SK-N-SH treated with all-trans-retinoic acid at 6 μM for 48 hours (cell line): ENCODE data around the gene ANO9.

Experiments
- ATAC-seq: fragments of 200-7000 bp; cut with Tn5 transposase; 3 replicates; pipeline ENCODE4 v1.9.1; 2020; ENCODE audit warnings: mild to moderate bottlenecking, moderate library complexity
- CSDC2 ChIP-seq: fragments of 250-450 bp; sonication (Bioruptor Pico); IDR thresholded peaks from 2 replicates; pipeline ENCODE4 v1.5.0; 2020; ENCODE audit warnings: mild to moderate bottlenecking, moderate library complexity
- ESRRG ChIP-seq: fragments of 250-450 bp; sonication (Bioruptor Pico); IDR thresholded peaks from 2 replicates; pipeline ENCODE4 v1.6.1; 2021; ENCODE audit warnings: mild to moderate bottlenecking
- GLIS3 ChIP-seq: fragments of 250-450 bp; sonication (Bioruptor Pico); IDR thresholded peaks from 2 replicates; pipeline ENCODE4 v1.5.0; 2020; ENCODE audit warnings: mild to moderate bottlenecking, moderate library complexity
- ISL1 ChIP-seq: fragments of 250-450 bp; sonication (Bioruptor Pico); IDR thresholded peaks from 2 replicates; pipeline ENCODE4 v2.1.2; 2022; ENCODE audit warnings: mild to moderate bottlenecking, moderate library complexity
- OSR1 ChIP-seq: fragments of 250-450 bp; sonication (Bioruptor Pico); IDR thresholded peaks from 2 replicates; pipeline ENCODE4 v1.8.0; 2022; ENCODE audit warnings: moderate library complexity, mild to moderate bottlenecking, inconsistent platforms
- PPARA ChIP-seq: fragments of 250-450 bp; sonication (Bioruptor Pico); IDR thresholded peaks from 2 replicates; pipeline ENCODE4 v1.5.0; 2020; ENCODE audit warnings: mild to moderate bottlenecking, borderline replicate concordance
- RARB ChIP-seq: fragments of 250-450 bp; sonication (Bioruptor Pico); IDR thresholded peaks from 2 replicates; pipeline ENCODE4 v1.8.0; 2021; ENCODE audit warnings: mild to moderate bottlenecking, moderate library complexity
- TCF4 ChIP-seq: fragments of 250-450 bp; sonication (Bioruptor Pico); IDR thresholded peaks from 2 replicates; pipeline ENCODE4 v1.8.0; 2021; ENCODE audit warnings: mild to moderate bottlenecking, moderate library complexity, borderline replicate concordance
- TOX ChIP-seq: fragments of 250-450 bp; sonication (Bioruptor Pico); IDR thresholded peaks from 2 replicates; pipeline ENCODE4 v1.8.0; 2021; ENCODE audit warnings: mild to moderate bottlenecking, moderate library complexity, borderline replicate concordance
- ZFP30 ChIP-seq: fragments of 450-650 bp; formaldehyde crosslinking; IDR thresholded peaks from 2 replicates; pipeline ENCODE4 v1.5.0; 2022; ENCODE audit warnings: mild to moderate bottlenecking, moderate library complexity
- ZNF565 ChIP-seq: fragments of 450-650 bp; formaldehyde crosslinking; conservative IDR thresholded peaks from 2 replicates; pipeline ENCODE4 v1.5.0; 2020; ENCODE audit warnings: low read depth, mild to moderate bottlenecking, moderate library complexity
- TF ChIP-seq, protein P1 (sequence below): fragments of 250-450 bp; sonication (Bioruptor Pico); IDR thresholded peaks from 2 replicates; pipeline ENCODE4 v1.8.0; 2020; ENCODE audit warnings: mild to moderate bottlenecking, moderate library complexity, borderline replicate concordance
- TF ChIP-seq, protein P2 (sequence below): fragments of 250-450 bp; sonication (Bioruptor Pico); IDR thresholded peaks from 2 replicates; pipeline ENCODE4 v1.5.1; 2020; ENCODE audit warnings: low read depth, mild to moderate bottlenecking, moderate library complexity
- TF ChIP-seq, protein P3 (sequence below): fragments of 250-450 bp; sonication (Bioruptor Pico); IDR thresholded peaks from 2 replicates; pipeline ENCODE4 v1.5.0; 2020; ENCODE audit warnings: mild to moderate bottlenecking, moderate library complexity
- TF ChIP-seq, protein P4 (sequence below): fragments of 250-450 bp; sonication (Bioruptor Pico); IDR thresholded peaks from 2 replicates; pipeline ENCODE4 v1.8.0; 2021; ENCODE audit warnings: low read depth, mild to moderate bottlenecking, moderate library complexity, borderline replicate concordance
- TF ChIP-seq, protein P5 (sequence below): fragments of 250-450 bp; sonication (Bioruptor Pico); IDR thresholded peaks from 2 replicates; pipeline ENCODE4 v1.5.1; 2021; ENCODE audit warnings: mild to moderate bottlenecking, moderate library complexity

The ANO9 gene

DNA sequence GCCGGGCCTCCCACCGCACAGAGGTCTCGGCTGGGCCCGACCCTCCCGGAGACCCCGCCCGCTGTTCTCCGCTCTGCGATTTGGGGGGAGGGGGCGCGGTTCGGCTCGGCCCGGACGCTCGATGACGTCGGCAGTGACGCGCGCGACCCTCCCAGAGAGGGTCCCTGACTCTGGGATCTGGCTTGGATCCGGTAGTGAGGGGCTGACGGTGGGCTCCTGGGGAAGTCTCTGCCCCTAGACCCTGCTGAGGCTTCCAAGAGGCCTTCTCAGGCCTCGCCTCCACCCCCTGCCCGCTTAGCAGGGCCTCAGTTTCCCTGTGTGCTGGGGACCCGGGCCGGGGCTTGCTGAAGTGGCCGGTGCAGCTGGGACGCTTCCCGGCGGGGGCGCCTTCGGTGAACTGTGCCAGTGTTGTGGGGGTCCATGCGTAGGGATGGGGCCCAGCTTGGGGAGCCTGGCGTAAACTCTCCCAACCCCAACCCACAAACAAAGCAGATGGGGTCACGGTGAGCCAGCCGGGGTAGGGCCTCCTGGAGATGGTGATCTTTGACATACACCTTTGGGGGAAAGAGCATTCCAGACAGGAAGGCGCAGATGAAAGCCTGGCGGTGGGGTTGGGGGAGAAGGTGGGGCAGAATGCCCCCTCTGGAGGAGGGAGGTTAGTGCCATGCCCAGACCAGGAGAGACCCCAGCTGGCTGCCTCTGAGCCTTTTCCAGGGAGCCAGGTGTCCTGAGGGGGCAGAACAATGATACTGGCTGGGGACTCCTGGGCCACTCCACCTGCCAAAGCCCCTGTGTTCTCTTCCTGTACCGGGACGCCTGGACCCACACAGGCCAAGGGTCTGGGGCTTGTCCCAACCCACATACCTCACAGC, 71.5 kb downstream of the ANO9 start (continued):
- TF ChIP-seq, protein P1, sequence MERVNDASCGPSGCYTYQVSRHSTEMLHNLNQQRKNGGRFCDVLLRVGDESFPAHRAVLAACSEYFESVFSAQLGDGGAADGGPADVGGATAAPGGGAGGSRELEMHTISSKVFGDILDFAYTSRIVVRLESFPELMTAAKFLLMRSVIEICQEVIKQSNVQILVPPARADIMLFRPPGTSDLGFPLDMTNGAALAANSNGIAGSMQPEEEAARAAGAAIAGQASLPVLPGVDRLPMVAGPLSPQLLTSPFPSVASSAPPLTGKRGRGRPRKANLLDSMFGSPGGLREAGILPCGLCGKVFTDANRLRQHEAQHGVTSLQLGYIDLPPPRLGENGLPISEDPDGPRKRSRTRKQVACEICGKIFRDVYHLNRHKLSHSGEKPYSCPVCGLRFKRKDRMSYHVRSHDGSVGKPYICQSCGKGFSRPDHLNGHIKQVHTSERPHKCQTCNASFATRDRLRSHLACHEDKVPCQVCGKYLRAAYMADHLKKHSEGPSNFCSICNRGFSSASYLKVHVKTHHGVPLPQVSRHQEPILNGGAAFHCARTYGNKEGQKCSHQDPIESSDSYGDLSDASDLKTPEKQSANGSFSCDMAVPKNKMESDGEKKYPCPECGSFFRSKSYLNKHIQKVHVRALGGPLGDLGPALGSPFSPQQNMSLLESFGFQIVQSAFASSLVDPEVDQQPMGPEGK = no peak

DNA sequence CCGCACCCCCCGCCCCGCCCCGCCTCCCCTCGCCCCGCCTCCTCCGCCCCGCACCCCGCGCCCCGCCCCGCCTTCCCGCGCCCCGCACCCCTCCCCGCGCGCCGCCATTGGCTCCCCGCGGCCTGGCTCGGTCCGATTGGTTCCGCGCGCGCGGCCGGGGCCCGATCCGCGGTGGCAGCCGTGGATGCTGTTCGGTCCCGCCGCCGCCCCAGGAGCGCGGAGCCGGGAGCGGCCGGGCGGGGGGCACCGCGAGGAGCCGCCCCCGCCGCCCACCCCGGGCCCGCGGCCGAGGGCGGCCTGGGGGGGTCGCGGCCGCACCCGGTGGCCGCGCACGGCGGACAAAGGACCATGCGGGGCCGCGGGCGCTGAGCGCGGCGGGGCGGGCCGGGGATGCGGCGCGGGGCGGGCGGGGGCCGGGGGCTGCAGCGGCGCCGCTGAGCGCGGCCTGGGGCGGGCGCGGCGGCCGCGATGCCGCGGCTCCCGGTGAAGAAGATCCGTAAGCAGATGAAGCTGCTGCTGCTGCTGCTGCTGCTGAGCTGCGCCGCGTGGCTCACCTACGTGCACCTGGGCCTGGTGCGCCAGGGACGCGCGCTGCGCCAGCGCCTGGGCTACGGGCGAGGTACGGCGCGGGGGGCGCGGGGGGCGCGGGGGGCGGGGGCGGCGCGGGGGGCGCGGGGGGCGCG, 72.3 kb downstream of the ANO9 start, which contains the start of gene B4GALNT4:
Gene B4GALNT4 (plus strand): TSS at position 164 of the 683 bp plus-strand sequence. CDS start 305 bp downstream, at position 469.
- TF ChIP-seq, protein P2, sequence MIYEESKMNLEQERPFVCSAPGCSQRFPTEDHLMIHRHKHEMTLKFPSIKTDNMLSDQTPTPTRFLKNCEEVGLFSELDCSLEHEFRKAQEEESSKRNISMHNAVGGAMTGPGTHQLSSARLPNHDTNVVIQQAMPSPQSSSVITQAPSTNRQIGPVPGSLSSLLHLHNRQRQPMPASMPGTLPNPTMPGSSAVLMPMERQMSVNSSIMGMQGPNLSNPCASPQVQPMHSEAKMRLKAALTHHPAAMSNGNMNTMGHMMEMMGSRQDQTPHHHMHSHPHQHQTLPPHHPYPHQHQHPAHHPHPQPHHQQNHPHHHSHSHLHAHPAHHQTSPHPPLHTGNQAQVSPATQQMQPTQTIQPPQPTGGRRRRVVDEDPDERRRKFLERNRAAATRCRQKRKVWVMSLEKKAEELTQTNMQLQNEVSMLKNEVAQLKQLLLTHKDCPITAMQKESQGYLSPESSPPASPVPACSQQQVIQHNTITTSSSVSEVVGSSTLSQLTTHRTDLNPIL (CRISPR knock-in tag) = no peak
- TF ChIP-seq TCF4 (CRISPR knock-in tag) = no peak
- no peak for TF ChIP-seq ZFP30 (CRISPR knock-in tag)
- TF ChIP-seq, protein P3, sequence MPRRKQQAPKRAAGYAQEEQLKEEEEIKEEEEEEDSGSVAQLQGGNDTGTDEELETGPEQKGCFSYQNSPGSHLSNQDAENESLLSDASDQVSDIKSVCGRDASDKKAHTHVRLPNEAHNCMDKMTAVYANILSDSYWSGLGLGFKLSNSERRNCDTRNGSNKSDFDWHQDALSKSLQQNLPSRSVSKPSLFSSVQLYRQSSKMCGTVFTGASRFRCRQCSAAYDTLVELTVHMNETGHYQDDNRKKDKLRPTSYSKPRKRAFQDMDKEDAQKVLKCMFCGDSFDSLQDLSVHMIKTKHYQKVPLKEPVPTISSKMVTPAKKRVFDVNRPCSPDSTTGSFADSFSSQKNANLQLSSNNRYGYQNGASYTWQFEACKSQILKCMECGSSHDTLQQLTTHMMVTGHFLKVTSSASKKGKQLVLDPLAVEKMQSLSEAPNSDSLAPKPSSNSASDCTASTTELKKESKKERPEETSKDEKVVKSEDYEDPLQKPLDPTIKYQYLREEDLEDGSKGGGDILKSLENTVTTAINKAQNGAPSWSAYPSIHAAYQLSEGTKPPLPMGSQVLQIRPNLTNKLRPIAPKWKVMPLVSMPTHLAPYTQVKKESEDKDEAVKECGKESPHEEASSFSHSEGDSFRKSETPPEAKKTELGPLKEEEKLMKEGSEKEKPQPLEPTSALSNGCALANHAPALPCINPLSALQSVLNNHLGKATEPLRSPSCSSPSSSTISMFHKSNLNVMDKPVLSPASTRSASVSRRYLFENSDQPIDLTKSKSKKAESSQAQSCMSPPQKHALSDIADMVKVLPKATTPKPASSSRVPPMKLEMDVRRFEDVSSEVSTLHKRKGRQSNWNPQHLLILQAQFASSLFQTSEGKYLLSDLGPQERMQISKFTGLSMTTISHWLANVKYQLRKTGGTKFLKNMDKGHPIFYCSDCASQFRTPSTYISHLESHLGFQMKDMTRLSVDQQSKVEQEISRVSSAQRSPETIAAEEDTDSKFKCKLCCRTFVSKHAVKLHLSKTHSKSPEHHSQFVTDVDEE (CRISPR knock-in tag) = no peak
- TF ChIP-seq, all 23 proteins: peak for 0
- peak; percentile 42 for ATAC-seq

DNA sequence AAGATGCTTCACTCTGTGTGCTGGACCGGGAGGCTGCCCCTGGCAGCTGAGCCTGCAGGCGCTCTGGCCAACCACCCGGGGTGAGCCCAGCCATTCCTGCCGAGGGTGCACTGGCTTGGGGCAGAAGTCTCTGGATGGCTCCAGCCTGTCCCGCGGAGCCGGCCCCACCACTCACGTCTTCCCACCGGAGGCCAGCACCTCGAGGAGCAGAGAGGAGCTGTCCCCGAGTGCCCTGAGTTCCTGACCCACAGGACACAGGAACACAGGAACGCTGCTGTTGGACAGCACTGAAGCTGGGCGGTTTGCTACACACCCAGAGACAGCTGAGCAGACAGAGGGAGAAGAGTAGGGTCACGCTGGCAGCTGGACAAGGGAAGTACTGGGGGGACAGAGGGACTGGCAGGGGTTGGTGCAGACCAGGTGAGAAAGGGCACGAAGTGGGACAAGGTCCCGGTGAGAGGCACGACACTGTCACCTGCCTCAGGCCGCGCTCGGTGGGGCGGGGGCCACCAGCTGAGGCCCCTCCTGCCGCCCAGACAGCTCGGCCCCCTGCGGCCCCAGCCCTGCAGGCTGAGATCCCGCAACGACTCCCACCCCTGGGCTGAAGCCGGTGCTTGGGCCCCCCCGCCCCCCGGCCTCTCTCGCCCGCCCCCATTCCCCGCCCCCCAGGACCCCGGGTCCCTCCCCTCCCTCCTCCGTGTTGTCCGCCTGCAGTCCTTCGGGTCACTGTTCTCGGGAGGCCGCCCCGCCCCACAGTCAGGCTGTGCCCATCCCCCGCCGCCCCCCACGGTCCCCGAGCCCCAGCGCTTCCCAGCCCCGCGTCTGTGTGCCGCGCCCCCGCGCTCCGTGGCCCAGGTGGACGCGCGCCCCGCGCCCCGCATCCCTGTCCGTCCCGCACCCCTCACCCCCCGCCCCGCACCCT, 73.1 kb downstream of the ANO9 start:
- TF ChIP-seq, protein P4, sequence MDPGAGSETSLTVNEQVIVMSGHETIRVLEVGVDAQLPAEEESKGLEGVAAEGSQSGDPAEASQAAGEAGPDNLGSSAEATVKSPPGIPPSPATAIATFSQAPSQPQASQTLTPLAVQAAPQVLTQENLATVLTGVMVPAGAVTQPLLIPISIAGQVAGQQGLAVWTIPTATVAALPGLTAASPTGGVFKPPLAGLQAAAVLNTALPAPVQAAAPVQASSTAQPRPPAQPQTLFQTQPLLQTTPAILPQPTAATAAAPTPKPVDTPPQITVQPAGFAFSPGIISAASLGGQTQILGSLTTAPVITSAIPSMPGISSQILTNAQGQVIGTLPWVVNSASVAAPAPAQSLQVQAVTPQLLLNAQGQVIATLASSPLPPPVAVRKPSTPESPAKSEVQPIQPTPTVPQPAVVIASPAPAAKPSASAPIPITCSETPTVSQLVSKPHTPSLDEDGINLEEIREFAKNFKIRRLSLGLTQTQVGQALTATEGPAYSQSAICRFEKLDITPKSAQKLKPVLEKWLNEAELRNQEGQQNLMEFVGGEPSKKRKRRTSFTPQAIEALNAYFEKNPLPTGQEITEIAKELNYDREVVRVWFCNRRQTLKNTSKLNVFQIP = no peak
- TF ChIP-seq PPARA (no peak), TCF4 (CRISPR knock-in tag) (no peak), ZNF565 (CRISPR knock-in tag) (no peak), OSR1 (CRISPR knock-in tag) (no peak), ZFP30 (CRISPR knock-in tag) (no peak), ESRRG (CRISPR knock-in tag) (no peak), GLIS3 (CRISPR knock-in tag) (no peak), TOX (CRISPR knock-in tag) (no peak), ISL1 (CRISPR knock-in tag) (no peak), CSDC2 (no peak), RARB (no peak)
- TF ChIP-seq, protein P2 (CRISPR knock-in tag) = no peak
- TF ChIP-seq, protein P3 (CRISPR knock-in tag) = no peak
- TF ChIP-seq, protein P1 = no peak
- TF ChIP-seq, protein P5, sequence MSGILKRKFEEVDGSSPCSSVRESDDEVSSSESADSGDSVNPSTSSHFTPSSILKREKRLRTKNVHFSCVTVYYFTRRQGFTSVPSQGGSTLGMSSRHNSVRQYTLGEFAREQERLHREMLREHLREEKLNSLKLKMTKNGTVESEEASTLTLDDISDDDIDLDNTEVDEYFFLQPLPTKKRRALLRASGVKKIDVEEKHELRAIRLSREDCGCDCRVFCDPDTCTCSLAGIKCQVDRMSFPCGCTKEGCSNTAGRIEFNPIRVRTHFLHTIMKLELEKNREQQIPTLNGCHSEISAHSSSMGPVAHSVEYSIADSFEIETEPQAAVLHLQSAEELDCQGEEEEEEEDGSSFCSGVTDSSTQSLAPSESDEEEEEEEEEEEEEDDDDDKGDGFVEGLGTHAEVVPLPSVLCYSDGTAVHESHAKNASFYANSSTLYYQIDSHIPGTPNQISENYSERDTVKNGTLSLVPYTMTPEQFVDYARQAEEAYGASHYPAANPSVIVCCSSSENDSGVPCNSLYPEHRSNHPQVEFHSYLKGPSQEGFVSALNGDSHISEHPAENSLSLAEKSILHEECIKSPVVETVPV (CRISPR knock-in tag) = no peak
- peak; percentile 74 for ATAC-seq
